Progenitor cell of endocrine pancreas (in vitro differentiated cells): ENCODE results near the gene HOXB9. TPM values are rescaled to one million over a fixed set of nuclear protein-coding genes. Genes with fewer than 3 reads are reported as not detected.

Experiments
- DNase-seq: peaks from one replicate; pipeline ENCODE4 v3.0.0; 2021; ENCODE audit warnings: low spot score; ENCODE audit not compliant: unreplicated experiment
- H3K27ac Mint-ChIP-seq: 2 replicates; pipeline ENCODE4 v1.8.0; 2021; ENCODE audit warnings: mild to moderate bottlenecking, moderate library complexity, mixed read lengths
- H3K27me3 Mint-ChIP-seq: 2 replicates; pipeline ENCODE4 v1.8.0; 2021; ENCODE audit warnings: mixed read lengths
- H3K36me3 Mint-ChIP-seq: 2 replicates; pipeline ENCODE4 v1.8.0; 2022; ENCODE audit warnings: mixed read lengths; ENCODE audit not compliant: insufficient read depth
- H3K4me1 Mint-ChIP-seq: 2 replicates; pipeline ENCODE4 v1.8.0; 2021; ENCODE audit warnings: low read depth, mixed read lengths
- H3K4me3 Mint-ChIP-seq: 2 replicates; pipeline ENCODE4 v1.8.0; 2021; ENCODE audit warnings: low read depth, mild to moderate bottlenecking, moderate library complexity, mixed read lengths
- H3K9me3 Mint-ChIP-seq: 2 replicates; pipeline ENCODE4 v1.8.0; 2021; ENCODE audit warnings: low read depth, mixed read lengths
- total RNA-seq: library from RNA; stranded (reverse); gene quantifications from 2 replicates; pipeline ENCODE4 v1.2.1, GENCODE V29; 2021
- TF ChIP-seq, protein P1 (sequence below): fragments of 200-600 bp; sonication (generic); IDR thresholded peaks from one replicate; pipeline ENCODE4 v1.5.0; 2021; ENCODE audit warnings: antibody characterized with exemption, mild to moderate bottlenecking; ENCODE audit not compliant: unreplicated experiment

HOXB9 gene
- total RNA-seq, 1 donor from 2014 or later: not detected

DNA sequence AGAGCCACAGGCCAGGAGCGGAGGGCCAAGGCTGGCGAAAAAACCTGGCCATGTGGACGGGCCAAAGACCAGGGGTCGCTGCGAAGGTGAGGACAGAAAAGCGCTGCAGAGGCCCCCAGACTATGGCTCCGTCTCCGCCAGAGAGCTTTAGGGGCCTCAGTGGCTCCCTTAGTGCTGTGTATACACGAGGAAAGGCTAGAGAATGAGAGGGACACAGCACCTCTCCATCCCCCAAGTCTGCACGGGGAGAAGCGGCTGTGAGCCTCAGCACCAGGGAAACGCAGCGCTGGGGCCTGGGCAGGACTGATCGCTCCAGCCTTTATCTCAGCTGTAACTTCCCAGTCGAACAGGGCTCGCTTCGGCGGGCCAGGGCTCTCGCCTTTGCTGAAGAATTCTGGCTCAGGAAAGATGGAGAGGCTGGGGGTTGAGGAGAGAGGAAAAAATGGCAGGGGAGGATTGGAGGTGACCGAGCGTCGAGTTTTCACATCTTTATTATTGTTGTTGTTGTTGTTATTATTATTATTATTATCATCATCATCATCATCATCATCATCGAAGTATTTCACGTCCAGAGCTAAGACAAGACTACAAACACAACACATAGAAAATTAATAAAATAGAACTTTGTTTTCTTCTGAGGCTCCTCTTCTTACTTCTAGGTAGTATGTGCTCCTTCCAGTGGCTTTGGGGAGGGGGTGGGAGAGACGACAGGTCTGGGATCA is 30.7 kb downstream of the HOXB9 start:
- TF ChIP-seq, protein P1, sequence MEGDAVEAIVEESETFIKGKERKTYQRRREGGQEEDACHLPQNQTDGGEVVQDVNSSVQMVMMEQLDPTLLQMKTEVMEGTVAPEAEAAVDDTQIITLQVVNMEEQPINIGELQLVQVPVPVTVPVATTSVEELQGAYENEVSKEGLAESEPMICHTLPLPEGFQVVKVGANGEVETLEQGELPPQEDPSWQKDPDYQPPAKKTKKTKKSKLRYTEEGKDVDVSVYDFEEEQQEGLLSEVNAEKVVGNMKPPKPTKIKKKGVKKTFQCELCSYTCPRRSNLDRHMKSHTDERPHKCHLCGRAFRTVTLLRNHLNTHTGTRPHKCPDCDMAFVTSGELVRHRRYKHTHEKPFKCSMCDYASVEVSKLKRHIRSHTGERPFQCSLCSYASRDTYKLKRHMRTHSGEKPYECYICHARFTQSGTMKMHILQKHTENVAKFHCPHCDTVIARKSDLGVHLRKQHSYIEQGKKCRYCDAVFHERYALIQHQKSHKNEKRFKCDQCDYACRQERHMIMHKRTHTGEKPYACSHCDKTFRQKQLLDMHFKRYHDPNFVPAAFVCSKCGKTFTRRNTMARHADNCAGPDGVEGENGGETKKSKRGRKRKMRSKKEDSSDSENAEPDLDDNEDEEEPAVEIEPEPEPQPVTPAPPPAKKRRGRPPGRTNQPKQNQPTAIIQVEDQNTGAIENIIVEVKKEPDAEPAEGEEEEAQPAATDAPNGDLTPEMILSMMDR: no peak
- Mint-ChIP-seq H3K9me3 (no peaks in the 10 kb centered on the region), H3K4me3 (peak overlapping the region; percentile 55), H3K27me3 (peaks cover 99% of the 10 kb centered on the region), H3K27ac (peak overlapping the region; percentile 35), H3K4me1 (peaks cover 7% of the 10 kb centered on the region), H3K36me3 (peaks cover 1% of the 10 kb centered on the region)
- no peak for DNase-seq

DNA sequence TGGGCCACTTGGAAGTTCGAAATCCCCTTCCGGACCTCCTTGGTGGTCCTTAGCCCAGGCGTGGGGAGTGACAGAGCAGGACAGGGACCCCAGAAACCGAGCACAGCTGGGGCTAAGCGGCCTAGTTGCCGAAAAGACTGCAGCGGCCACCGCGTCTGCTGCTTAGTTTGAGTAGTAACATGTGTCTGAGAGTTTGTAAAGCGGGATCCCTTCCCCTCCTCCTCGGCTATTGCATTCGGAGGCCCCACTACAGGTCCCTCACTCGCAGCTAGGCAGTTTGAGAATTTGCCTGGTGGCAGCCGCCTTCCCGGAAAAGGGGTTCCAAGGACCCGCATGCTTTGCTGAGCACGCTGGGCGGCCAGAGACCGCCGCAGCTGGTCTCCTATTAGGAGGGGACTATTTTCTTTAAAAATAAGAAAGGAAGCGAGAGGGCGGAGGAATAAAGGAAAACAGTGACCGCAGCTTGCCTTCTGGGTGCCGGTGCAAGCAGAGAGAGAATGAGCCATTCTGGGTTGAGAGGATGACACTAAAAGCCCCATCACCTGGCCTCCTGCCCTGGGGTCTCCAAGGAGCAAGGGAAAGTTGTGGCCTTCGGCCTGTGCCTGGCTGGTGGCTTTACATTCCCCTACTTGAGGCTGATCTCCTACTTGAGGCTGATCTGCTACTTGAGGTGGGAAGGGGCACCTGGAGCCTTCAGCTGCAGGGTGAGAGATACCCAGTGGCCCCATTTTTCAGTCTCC is 31.4 kb downstream of the HOXB9 start:
- peak overlapping the region; percentile 24 for H3K27ac Mint-ChIP-seq
- peaks cover 1% of the 10 kb centered on the region for H3K36me3 Mint-ChIP-seq
- no peak overlapping the region for H3K4me3 Mint-ChIP-seq
- DNase-seq: no peak
- TF ChIP-seq, protein P1: no peak
- H3K9me3 Mint-ChIP-seq: no peaks in the 10 kb centered on the region
- H3K27me3 Mint-ChIP-seq: peaks cover 99% of the 10 kb centered on the region
- H3K4me1 Mint-ChIP-seq: peaks cover 7% of the 10 kb centered on the region

DNA sequence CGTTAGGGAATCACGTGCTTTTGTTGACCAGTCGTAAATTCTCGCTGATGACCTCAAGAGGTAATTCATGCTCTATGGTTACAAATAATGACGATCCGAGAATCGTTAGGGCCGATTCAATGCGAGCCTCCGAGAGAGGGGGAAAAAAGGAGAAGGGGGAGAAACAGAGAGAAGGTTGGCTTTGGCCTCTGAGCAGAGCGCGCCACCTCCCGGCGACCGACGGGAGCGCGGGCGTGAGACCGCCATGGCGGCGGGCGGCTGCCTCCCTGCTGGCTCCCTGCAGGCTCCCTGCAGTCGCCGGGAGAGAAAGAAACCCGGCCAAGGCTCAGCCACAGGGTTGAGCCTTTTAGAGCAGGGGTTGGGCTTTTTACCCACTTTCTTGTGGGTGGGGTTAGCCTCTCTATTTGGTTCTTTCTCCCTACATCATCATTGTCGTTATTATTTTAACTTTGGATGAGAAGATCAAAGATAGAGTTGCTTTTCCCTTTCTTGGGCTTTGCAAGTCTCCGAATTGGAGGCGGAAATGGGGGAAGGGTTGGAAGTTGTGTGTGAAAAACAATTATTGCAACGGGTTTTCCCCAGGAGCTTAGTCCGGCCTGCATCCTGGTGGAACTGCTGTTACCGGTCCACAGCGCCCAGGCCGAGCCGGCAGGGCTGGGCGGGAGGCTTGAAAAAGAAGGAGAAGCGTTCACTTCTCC is 32.2 kb downstream of the HOXB9 start:
- Mint-ChIP-seq H3K4me1 (peaks cover 7% of the 10 kb centered on the region), H3K4me3 (no peak overlapping the region), H3K9me3 (no peaks in the 10 kb centered on the region), H3K27ac (no peak overlapping the region), H3K27me3 (peaks cover 99% of the 10 kb centered on the region), H3K36me3 (peaks cover 1% of the 10 kb centered on the region)
- TF ChIP-seq, protein P1: peak; percentile 89
- peak; percentile 79 for DNase-seq

- peak within 1 kb of the TSS; percentile 24 for H3K27ac Mint-ChIP-seq
- TF ChIP-seq, protein P1: no peak
- H3K4me1 Mint-ChIP-seq: peaks cover 7% of the 10 kb centered on the region
- DNase-seq: no peak
- H3K36me3 Mint-ChIP-seq: peaks cover 1% of the 10 kb centered on the region
- no peaks in the 10 kb centered on the region for H3K9me3 Mint-ChIP-seq
- H3K27me3 Mint-ChIP-seq: peaks cover 99% of the 10 kb centered on the region
- peak within 1 kb of the TSS; percentile 64 for H3K4me3 Mint-ChIP-seq
Observed at GRCh38 chr17:48593126-48593829, 32.9 kb downstream of the HOXB9 start, which contains the start of gene HOXB5. Gene HOXB5 (minus strand): TSS chr17:48593779. CDS start chr17:48593682, 97 bp downstream.
